ENCODE data around the gene TAB2.
A peak's percentile ranks its signal among the peaks of the same experiment; 100 is the strongest.
"Not testable (repeated sequence)": the region's sequence is repeated elsewhere in the genome, so short reads cannot be mapped to it uniquely, and the experiment has no call there.

TAB2 gene

GRCh38 chr6:149319422-149319821 lies 1.9 kb downstream of the TAB2 start:
- H3K4me3 ChIP-seq (replicated peaks; ENCODE audit: low read depth, low read length), result peak overlapping the region; percentile 97
- TF ChIP-seq CTCF (IDR thresholded peaks at IDR 0.05; ENCODE audit: insufficient read depth, low read length, poor library complexity, severe bottlenecking), result no peak

GRCh38 chr6:149320016-149320415 lies 2.5 kb downstream of the TAB2 start:
- H3K4me3 ChIP-seq (replicated peaks; ENCODE audit: low read depth, low read length), result peak overlapping the region; percentile 97
- DNase-seq (ENCODE audit: extremely low read depth, insufficient read length); H3K27me3 ChIP-seq (replicated peaks; ENCODE audit: control insufficient read depth, insufficient read depth, low read length); H3K36me3 ChIP-seq (ENCODE audit: control insufficient read depth, insufficient read depth, low read length): not testable (repeated sequence)

More at GRCh38 chr6:149319422-149319821, 1.9 kb downstream of the TAB2 start:
- Histone ChIP-seq H3K27me3 (replicated peaks; ENCODE audit: control insufficient read depth, insufficient read depth, low read length) (no peaks in the 10 kb centered on the region), H3K36me3 (ENCODE audit: control insufficient read depth, insufficient read depth, low read length) (no peaks in the 10 kb centered on the region)
- peak; percentile 32 for DNase-seq (ENCODE audit: extremely low read depth, insufficient read length)

- Histone ChIP-seq H3K27me3 (replicated peaks; ENCODE audit: control insufficient read depth, insufficient read depth, low read length) (no peaks in the 10 kb centered on the region), H3K4me3 (replicated peaks; ENCODE audit: low read depth, low read length) (no peak overlapping the region), H3K36me3 (ENCODE audit: control insufficient read depth, insufficient read depth, low read length) (no peaks in the 10 kb centered on the region)
- TF ChIP-seq CTCF (IDR thresholded peaks at IDR 0.05; ENCODE audit: insufficient read depth, low read length, poor library complexity, severe bottlenecking), result no peak
- DNase-seq (ENCODE audit: extremely low read depth, insufficient read length), result no peak
Observed at GRCh38 chr6:149320796-149321195, 3.3 kb downstream of the TAB2 start.

- DNase-seq (ENCODE audit: extremely low read depth, insufficient read length), result no peak
- no peaks in the 10 kb centered on the region for H3K36me3 ChIP-seq (ENCODE audit: control insufficient read depth, insufficient read depth, low read length)
- no peak for TF ChIP-seq CTCF (IDR thresholded peaks at IDR 0.05; ENCODE audit: insufficient read depth, low read length, poor library complexity, severe bottlenecking)
- H3K4me3 ChIP-seq (replicated peaks; ENCODE audit: low read depth, low read length), result no peak overlapping the region
- H3K27me3 ChIP-seq (replicated peaks; ENCODE audit: control insufficient read depth, insufficient read depth, low read length), result no peaks in the 10 kb centered on the region
Observed at GRCh38 chr6:149323353-149323752, 5.8 kb downstream of the TAB2 start.

GRCh38 chr6:149323925-149324324 lies 6.4 kb downstream of the TAB2 start:
- no peak for DNase-seq (ENCODE audit: extremely low read depth, insufficient read length)
- TF ChIP-seq CTCF (IDR thresholded peaks at IDR 0.05; ENCODE audit: insufficient read depth, low read length, poor library complexity, severe bottlenecking), result no peak
- no peaks in the 10 kb centered on the region for H3K27me3 ChIP-seq (replicated peaks; ENCODE audit: control insufficient read depth, insufficient read depth, low read length)
- H3K36me3 ChIP-seq (ENCODE audit: control insufficient read depth, insufficient read depth, low read length), result no peaks in the 10 kb centered on the region
- no peak overlapping the region for H3K4me3 ChIP-seq (replicated peaks; ENCODE audit: low read depth, low read length)

- Histone ChIP-seq H3K27me3 (replicated peaks; ENCODE audit: control insufficient read depth, insufficient read depth, low read length) (no peaks in the 10 kb centered on the region), H3K4me3 (replicated peaks; ENCODE audit: low read depth, low read length) (no peak overlapping the region), H3K36me3 (ENCODE audit: control insufficient read depth, insufficient read depth, low read length) (no peaks in the 10 kb centered on the region)
- DNase-seq (ENCODE audit: extremely low read depth, insufficient read length), result no peak
- TF ChIP-seq CTCF (IDR thresholded peaks at IDR 0.05; ENCODE audit: insufficient read depth, low read length, poor library complexity, severe bottlenecking), result no peak
Observed at GRCh38 chr6:149324428-149324827, 6.9 kb downstream of the TAB2 start.

All from GM06990 (cell line).